ENCODE results near the gene HERC2. TPM values are rescaled to one million over a fixed set of nuclear protein-coding genes. Genes with fewer than 3 reads are reported as not detected.

Gene HERC2
- total and polyA plus RNA-seq, 9 of the 15 experiments (the other 6 are each of a cell fraction or from before 2014, with no cell fraction given), result 10.6 to 84.0 (median 42.6) TPM

DNA sequence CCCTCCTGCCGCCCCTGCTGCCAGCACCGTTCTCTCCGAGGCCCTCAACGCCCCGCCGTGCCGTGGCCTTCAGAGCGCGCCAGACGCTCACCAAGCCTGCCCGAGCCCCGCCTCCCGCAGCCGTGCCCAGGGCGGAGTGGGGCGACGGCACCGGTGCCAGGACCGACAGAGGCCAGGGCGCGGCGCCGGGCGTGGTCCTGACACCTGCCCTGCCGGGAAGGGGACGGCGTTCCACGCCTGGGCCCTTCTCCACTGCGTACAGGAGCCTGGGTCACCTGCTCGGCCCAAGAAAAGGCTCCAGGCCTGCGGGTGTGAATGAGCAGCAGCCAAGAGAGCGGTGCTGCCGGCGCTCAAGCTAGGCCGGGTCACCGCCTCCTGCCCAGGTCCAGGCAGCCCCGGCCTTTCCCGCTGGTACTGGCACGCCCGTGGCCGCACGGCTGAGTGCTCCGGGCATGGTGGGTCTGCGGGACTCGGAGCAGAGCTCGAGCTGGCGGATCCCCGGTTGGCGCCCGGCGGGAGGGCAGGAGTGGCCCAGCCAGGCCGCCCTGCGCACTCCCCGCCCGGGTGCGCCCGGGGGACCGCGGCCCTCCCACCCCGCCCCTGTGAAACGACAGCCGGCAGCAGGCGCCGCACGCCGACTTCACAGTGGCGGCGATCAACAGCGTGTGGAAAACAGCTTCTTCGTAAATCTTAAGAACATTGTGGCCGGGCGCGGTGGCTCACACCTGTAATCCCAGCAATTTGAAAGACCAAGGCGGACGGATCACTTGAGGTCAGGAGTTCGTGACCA, 227.1 kb downstream of the HERC2 start:
- Histone ChIP-seq H3K79me2 (ENCODE audit: control insufficient read depth, insufficient read depth, low read length) (no peaks in the 10 kb centered on the region), H3K4me3 (no peak overlapping the region), H3K9ac (ENCODE audit: insufficient read depth in 1 of 2, low read depth in 2 of 2, low read length in 2 of 2) (no peak overlapping the region), H3K9me1 (ENCODE audit: control insufficient read depth, insufficient read depth, low read length) (no peaks in the 10 kb centered on the region), H3K4me1 (replicated peaks in 1 of 2; ENCODE audit: control insufficient read depth in 2 of 2, insufficient read depth in 2 of 2, low read length in 2 of 2) (peaks cover 18 to 47% of the 10 kb centered on the region in 2 experiments; a peak in 4 of 5 replicates), H3K4me2 (ENCODE audit: insufficient read depth, low read length) (no peak overlapping the region), H4K20me1 (replicated peaks; ENCODE audit: control insufficient read depth, insufficient read depth, low read length) (no peaks in the 10 kb centered on the region), H3K9me3 (replicated peaks; ENCODE audit: control insufficient read depth, insufficient read depth, low read depth, low read length) (peaks cover 7% of the 10 kb centered on the region; the same call in 1 of the 2 replicates), H3K27ac (ENCODE audit: extremely low read depth, low read depth, low read length) (no peak overlapping the region), H2AFZ (ENCODE audit: low read depth, low read length) (no peak overlapping the region), H3K36me3 (ENCODE audit: control insufficient read depth, insufficient read depth, low read length) (no peaks in the 10 kb centered on the region), H3K27me3 (ENCODE audit: control insufficient read depth in 2 of 2, insufficient read depth in 2 of 2, low read length in 2 of 2) (no peaks in the 10 kb centered on the region; a peak in 2 of 5 replicates)
- TF ChIP-seq ZNF436 (CRISPR knock-in tag; IDR thresholded peaks at IDR 0.05), result no peak
- TF ChIP-seq ZNF175 (CRISPR knock-in tag; IDR thresholded peaks at IDR 0.05; ENCODE audit: low read depth), result no peak
- TF ChIP-seq NCOA1 (IDR thresholded peaks at IDR 0.05; ENCODE audit: low read depth), result no peak
- TF ChIP-seq, protein P1, sequence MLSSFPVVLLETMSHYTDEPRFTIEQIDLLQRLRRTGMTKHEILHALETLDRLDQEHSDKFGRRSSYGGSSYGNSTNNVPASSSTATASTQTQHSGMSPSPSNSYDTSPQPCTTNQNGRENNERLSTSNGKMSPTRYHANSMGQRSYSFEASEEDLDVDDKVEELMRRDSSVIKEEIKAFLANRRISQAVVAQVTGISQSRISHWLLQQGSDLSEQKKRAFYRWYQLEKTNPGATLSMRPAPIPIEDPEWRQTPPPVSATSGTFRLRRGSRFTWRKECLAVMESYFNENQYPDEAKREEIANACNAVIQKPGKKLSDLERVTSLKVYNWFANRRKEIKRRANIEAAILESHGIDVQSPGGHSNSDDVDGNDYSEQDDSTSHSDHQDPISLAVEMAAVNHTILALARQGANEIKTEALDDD (IDR thresholded peaks at IDR 0.05), result no peak
- TF ChIP-seq SMARCB1 (IDR thresholded peaks at IDR 0.05; ENCODE audit: insufficient read length, low read depth), result no peak
- no peak for TF ChIP-seq ZNF197 (CRISPR knock-in tag; IDR thresholded peaks at IDR 0.05; ENCODE audit: low read depth)
- TF ChIP-seq ZFP36 (IDR thresholded peaks at IDR 0.05; ENCODE audit: low read depth, low read length, partially characterized antibody), result no peak
- no peak for TF ChIP-seq RB1 (IDR thresholded peaks at IDR 0.05; ENCODE audit: low read depth)
- no peak for TF ChIP-seq FOSL1 (tag; conservative IDR thresholded peaks at IDR 0.05)
- intact Hi-C loops (cut with micrococcal nuclease), result no loop called here
- ATAC-seq (no peak), DNase-seq (ENCODE audit: extremely low read depth in 1 of 4, low spot score in 3 of 4) (no peak), FAIRE-seq (no peak)
- ChIA-PET CTCF (ENCODE audit: low intra/inter-chr PET ratio) (no interaction called here), POLR2A (no interaction called here)
- in situ Hi-C loops (cut with MboI), result no loop called here
- BruUV-seq (replicated peaks), result no TSS peak
- WGBS (ENCODE audit: insufficient coverage, low coverage, missing lambda C conversion rate), result 89% methylated on average over 20 of the region's 76 CpGs
